Measurements from ENCODE around the gene RASL10A. TPM values are rescaled to one million over a fixed set of nuclear protein-coding genes. Genes with fewer than 3 reads are reported as not detected.

The RASL10A gene
- total RNA-seq, 1 donor from 2014 or later: 2.2 TPM

DNA sequence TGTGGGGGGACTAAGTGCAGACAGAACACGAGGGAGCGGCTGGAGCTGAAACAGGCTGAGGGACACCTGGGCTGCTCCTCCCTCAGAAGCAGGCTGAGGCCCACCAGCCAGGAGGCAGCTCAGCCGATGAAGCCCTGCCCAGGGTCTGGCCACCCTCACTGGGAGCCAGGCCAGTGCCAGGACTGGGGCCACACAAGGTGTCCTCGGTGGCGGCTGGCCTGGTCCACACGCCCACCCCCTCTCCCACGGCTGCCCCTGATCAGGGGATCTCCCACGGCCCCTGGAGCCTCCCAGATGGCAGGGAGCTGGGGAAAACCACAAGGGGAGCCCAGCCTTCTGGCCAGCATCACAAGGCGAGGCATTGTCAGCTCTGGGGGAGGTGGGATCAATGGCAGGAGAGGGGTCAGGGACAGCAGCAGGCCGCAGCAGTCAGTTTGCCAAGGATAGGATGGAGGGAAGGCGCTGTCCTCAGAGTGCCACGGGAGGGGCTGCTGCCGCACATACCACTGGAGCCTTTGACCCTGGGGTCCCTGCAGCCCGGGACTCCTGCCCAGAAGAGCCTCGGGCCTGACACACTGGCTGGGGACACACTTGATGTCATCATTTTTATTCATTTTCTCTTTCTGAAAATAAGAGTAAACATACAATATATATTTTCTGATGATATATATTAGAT lies 11.7 kb upstream of the RASL10A start:
- no peak for DNase-seq (ENCODE audit: low spot score)
- intact Hi-C loops (cut with DNase I): no loop called here

DNA sequence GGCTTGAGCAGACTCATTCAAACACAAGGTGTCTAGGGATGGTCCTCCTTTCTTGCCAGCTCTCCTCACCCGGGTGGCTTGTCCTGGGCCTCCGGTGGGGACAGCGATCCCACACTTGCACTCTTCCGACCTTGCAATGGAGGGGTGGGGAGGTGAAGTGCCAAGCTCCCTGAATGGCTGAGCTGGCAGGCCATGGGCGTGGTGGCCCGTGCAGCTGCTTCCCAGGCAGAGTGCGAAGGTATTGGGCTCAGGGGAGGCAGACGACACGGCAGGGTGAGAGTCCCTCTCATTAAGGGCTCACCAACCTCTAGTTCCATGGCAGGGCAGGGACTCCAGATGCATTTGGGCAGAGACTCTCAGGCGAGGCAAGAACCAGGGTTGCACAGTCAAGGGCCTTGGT lies 11.0 kb upstream of the RASL10A start:
- intact Hi-C loops (cut with DNase I): no loop called here
- ATAC-seq (no peak), DNase-seq (ENCODE audit: low spot score) (no peak)

More for the DNA sequence above, 11.7 kb upstream of the RASL10A start:
- ATAC-seq: peak; percentile 9

DNA sequence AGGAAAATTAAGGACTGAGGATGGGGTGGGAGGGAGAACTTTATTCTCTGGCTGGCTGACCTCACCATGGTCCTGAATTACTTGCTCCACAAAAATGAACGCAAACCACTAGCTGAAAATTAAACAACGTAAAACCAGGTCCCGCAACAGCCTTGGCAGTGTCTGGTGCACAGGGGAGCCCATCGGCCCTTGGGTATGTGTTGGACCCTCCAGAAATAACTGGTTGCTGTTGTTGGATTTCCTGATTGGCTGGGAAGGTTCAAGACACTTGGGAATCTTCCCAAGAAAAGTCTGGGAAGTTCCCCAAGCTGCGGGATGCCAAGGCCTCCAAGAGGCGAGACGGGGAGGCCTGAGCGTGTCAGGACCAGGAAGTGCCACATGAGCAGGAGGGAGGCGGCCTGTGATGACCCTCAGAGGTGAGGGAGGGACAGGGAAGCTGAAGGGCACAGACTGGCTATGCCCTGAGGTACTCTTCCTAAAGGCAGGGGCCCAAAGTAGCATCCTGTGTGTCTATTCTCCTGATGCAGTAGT lies 10.4 kb upstream of the RASL10A start:
- intact Hi-C loops (cut with DNase I): no loop called here
- ATAC-seq (no peak), DNase-seq (ENCODE audit: low spot score) (no peak)

DNA sequence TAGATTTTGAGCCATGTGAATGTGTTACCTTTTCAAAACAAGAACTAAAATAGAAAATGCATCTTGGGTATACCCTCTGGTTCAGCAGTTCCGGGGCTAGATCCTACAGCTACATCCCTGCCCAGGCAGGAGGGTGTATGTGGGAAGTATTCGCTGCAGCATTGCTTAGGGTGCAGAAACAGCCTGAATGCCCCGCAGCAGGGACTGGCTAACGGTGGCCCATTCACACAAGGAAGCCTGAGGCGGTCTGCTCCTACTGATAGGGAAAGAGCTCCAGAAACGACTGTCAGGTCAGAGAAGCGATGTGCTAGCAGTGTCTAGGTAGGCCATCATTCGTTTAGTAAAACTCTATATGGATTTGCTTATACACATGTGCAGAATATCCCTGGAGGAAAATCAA lies 9.9 kb upstream of the RASL10A start:
- ATAC-seq (no peak), DNase-seq (ENCODE audit: low spot score) (no peak)
- intact Hi-C loops (cut with DNase I): no loop called here

DNA sequence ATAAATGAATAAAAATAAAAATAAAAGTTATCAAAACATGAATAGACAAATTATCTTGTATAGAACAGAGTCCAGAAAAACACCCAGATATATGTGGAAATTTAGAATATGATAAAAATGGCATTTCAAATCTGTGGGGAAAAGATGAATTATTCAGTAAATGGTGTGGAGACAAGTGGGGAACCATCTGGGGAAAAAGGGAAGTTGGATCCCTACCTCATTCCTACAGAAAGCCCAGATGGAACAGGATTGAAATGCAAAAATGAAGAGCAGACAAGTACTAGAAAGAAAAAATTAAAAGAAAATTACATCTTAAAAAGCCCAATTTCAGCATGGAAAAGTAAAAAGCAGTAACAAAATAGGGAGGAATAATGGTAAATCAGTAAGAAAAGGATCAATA lies 8.1 kb upstream of the RASL10A start:
- ATAC-seq (no peak), DNase-seq (ENCODE audit: low spot score) (no peak)
- intact Hi-C loops (cut with DNase I): no loop called here

DNA sequence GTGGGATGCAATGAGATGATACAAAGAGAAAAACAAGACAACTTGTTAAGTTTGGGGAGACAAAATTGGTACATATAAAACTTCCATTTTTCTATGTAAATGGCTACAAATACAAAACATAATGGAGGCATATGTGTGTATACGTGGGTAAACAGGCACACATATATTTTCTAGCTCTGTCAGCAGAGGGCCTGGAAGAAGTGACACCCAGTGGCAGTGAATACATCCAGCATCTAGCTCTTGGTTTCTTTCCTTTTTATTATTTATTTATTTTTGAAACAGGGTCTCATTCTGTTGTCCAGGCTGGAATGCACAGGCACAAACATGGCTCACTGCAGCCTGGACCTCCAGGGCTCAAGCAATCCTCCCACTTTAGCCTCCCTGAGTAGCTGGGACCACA lies 5.0 kb upstream of the RASL10A start:
- DNase-seq (ENCODE audit: low spot score) (no peak), ATAC-seq (no peak)
- intact Hi-C loops (cut with DNase I): no loop called here

DNA sequence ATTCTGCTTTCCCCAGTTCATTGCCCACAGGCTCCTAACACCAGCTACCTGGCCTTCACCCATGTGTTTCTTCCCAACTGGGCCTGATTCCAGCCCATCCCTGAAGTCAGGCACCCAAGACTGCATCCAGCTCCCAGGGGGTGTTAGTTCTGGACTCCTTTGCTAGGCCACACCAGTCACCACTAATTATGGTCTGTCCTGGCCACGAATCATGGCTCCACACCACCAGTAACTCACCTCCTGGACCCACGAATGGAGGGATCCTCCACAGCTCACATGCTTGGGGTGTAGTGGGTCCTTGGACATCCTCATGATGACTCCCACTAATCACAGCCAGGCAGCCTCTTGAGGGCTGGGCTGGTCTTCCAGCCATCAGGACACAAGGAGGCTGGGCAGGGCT lies 3.6 kb upstream of the RASL10A start:
- DNase-seq (ENCODE audit: low spot score) (no peak), ATAC-seq (peak; percentile 21)
- intact Hi-C loops (cut with DNase I): no loop called here

DNA sequence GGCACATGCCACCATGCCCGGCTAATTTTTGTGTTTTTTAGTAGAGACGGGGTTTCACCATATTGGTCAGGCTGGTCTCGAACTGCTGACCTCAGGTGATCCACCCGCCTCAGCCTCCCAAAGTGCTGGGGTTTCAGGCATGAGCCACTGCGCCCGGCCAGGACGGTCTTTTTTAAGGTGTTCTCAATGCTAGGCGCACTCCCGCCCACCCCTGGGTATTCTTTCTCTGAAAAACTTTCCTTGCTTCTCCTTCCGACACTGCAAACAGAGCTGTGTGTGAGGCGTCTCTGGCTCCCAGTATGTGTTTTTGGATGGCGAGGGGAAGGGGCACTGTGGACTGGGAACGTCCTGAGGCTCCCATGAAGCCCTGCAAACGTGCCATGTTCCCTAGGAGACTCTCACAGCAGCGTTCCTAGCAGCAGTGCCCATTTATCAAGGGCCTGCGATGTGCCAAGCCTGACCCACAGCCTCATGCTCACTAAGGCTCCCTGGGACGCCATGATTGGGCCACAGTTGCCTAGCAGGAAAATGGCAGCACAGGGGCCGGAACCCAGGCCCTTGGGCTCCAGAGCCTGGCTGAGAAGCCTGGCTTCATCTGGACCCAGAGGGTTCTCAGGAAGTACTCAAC lies 2.4 kb upstream of the RASL10A start:
- no peak for ATAC-seq
- intact Hi-C loops (cut with DNase I): no loop called here
- DNase-seq (ENCODE audit: low spot score): no peak

DNA sequence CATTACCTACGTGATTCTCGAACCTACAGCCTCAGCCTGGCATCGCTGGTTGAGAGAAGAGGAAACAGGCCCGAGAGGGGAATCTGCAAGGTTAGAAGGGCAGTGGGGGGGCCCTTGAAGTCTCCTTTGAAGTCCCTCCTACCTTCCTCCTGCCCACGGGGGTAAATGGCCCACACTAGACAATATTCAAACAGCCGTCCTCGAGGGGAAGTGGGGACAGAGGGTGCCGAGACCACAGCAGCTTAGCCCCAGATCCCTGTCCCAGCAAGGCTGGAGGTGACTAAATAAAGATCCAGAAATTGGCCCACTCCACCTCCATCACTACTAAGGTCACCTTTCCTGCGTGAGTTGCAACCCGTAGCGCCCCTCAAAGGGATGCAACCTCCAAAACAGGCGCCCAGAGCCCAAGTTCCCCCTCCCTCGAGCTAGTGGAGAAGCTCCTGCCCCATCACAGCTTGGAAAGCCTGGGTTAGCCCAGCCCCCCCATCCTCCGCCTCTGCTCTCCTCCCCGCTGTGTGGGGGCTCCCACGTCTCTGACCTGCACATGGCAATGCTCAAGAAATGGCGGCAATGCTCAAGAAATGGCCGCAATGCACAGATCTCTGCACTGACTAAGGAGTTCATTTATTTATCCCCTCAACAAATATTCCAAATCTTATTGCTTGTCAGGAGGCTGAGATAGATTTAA lies 788 bp upstream of the RASL10A start:
- no peak for DNase-seq (ENCODE audit: low spot score)
- intact Hi-C loops (cut with DNase I): no loop called here
- ATAC-seq: no peak

DNA sequence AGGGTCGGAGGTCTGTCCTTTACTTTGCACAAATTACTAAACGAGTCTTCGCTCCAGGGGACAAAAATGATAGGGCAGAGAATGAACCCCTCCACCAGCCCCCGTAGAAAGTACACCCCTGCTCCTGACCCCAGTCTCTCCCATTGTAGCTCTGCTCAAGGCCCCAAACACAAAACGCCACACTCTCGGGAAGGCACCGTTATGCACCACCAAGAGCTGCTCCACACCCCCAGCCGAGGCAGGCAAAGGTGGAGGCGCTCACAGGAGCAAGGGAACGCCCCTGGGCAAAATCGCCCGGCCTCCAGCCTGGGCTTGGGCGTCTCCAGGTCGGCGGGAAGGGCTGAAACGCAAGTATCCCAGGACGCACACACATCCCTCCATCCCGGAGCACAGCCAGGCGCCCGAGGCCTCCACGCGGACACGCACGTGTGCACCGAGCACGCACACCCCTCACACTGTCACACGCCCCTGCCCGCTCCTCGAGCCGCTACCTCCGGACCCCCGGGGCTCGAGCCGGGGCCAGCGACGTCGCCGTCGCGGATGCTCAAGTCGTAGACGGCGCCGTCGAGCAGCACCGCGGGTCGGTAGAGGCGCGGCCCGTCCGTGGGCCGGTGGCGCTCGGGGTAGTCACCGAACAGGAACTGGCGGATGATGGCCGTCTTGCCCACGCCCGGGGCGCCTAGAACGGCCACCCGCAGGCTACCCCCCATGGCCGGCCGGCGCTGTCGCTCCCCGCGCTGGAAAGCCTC lies 786 bp downstream of the RASL10A start:
- ATAC-seq (no peak), DNase-seq (ENCODE audit: low spot score) (peak; percentile 55)
- intact Hi-C loops (cut with DNase I): no loop called here

DNA sequence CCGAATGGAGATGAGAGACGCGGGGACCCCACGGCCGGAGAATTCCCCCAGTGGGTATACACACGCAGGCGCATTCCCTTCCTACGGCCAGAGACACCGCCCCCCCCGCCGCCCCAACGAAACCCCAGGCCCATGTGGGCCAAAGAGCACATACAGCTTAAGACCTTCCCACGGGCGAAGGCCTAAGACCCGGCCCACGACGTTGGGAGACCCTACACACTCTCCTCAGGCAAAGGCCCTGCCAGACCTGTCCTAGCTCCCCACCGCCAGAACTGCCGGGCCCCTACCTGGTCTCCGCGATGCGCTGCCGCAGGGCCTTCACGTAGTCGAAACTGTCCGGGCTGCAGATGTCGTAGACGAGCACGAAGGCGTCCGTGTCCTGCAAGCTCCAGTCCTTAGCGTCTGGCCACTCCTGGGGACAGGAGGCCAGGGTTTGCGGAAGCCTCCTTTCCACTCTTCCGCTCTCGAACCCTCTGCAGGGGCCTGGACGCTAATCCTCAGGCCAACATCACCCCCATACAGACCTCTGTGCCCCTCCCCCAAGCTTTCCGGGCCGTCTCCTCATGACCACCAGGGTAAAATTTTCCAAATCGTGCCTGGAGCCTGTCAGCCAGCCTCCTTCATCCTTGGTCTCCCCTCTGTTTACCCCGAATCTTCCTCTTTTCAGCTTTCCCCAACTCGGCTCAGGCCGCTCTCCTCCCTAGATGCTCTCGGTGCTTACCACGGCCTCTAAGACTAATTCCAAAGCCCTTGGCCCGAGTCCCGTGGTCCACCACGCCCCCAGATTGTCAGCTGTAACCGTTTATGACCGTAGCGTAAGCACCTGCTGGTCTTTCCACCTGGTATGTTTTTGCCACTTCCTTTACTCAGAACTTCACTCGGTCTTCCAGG lies 1.7 kb downstream of the RASL10A start:
- intact Hi-C loops (cut with DNase I): no loop called here
- ATAC-seq: no peak
- peak; percentile 63 for DNase-seq (ENCODE audit: low spot score)

DNA sequence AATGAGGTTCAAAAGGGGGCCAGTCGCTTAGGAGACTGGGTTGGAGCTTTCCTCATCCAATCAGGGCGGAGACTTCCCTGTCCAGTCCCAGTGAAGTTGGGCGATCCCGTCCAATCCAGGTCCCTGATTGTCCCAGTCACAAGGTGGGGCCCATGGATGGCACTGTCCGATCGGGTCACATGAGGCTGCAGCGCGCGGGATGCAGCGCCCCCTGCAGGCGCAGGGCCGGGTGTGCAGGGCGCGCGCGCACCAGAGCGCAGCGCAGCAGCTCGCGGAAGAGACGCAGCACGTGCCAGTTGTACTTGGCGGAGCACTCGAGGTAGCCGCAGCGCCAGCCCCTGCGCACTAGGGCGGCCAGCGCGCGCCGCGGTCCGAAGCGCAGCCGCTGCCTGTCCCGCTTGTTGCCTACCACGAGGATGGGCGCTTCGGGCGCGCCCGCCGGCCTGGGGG lies 2.3 kb downstream of the RASL10A start:
- intact Hi-C loops (cut with DNase I): no loop called here
- peak; percentile 59 for DNase-seq (ENCODE audit: low spot score)

DNA sequence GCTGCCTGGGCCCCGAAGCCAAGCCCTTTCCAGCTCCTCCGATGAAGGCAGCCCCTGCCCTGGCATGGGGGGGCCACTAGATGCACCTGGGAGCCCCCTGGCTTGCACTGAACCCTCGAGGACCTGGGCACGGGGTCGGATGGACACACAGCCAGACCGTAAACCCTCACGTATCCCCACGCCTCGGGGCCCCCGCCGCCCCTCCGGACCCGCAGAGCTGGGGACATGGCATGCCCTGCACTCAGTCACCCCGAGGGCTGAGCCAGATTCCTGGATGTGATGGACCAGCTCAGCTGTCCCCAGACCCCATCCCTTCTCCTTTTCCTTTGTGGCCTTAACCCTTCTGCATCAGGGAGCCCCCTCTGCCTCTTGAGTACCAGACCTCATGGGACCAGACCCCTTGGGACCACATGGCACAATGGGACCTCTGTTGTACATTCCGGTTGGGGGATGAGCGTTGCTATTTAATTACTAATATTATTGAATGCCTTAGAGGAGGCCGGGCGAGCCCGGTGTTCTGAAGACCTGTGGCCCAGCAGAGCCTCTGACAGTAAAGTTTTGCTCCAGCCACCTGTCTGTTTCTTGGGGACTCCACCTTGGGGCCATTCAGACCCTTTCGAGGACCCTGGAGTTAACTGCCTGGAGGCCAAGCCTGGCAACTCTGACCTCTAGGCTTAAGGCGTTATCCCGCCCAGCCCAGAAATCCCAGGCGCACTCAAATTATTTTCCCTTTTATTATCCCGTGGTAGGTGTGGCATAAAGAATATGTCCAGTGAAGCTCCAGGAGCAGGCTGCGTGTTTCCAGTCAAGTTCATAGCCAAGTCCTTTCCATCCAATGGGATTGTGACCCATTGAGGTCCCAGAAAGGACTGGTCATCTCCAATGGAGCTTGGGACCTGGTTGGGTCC lies 3.0 kb downstream of the RASL10A start:
- intact Hi-C loops (cut with DNase I): no loop called here
- ATAC-seq (no peak), DNase-seq (ENCODE audit: low spot score) (peak; percentile 66)

More for the DNA sequence above, 2.3 kb downstream of the RASL10A start:
- ATAC-seq: no peak

DNA sequence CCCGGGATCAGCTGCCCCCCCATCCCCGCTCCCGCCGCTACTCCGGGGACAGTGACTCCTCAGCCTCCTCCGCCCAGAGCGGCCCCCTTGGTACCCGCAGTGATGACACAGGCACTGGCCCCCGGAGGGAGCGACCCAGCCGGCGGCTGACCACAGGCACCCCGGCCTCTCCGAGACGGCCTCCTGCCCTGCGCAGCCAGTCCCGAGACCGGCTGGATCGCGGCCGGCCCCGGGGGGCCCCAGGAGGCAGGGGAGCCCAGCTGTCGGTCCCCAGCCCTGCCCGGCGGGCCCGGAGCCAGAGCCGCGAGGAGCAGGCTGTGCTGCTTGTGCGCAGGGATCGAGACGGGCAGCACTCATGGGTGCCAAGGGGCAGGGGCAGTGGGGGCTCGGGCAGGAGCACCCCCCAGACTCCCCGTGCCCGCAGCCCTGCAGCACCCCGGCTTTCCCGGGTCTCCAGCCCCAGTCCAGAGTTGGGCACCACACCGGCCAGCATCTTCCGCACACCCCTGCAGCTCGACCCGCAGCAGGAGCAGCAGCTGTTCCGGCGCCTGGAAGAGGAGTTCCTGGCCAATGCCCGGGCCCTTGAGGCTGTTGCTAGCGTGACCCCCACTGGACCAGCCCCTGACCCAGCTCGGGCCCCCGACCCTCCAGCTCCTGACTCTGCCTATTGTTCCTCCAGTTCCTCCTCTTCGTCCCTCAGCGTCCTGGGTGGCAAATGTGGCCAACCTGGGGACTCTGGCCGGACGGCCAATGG lies 3.9 kb downstream of the RASL10A start:
- DNase-seq (ENCODE audit: low spot score): peak; percentile 73
- intact Hi-C loops (cut with DNase I): no loop called here

DNA sequence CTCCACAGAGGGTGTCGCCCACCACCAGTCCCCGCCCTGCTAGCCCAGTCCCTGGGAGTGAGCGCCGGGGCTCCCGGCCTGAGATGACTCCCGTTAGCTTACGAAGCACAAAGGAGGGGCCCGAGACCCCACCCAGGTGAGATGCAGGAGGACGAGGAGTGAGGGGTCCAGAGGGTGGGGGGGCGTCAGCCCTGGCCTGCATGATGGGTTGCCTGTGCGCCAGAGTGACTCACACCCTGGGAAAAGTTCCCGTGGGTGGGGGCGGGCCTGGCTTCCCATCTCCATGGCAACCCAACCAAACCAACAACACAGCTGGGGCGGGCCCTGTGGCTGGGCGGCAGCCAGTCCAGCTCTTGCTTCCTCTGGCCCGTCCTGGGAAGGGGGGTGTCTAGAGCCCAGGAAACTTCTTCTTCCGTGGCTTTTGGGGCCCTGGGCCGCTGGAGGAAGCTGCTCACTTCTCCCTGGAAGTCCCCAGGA lies 4.6 kb downstream of the RASL10A start:
- intact Hi-C loops (cut with DNase I): no loop called here
- ATAC-seq (peak; percentile 91), DNase-seq (ENCODE audit: low spot score) (peak; percentile 98)

More for the DNA sequence above, 3.9 kb downstream of the RASL10A start:
- ATAC-seq: peak; percentile 0

DNA sequence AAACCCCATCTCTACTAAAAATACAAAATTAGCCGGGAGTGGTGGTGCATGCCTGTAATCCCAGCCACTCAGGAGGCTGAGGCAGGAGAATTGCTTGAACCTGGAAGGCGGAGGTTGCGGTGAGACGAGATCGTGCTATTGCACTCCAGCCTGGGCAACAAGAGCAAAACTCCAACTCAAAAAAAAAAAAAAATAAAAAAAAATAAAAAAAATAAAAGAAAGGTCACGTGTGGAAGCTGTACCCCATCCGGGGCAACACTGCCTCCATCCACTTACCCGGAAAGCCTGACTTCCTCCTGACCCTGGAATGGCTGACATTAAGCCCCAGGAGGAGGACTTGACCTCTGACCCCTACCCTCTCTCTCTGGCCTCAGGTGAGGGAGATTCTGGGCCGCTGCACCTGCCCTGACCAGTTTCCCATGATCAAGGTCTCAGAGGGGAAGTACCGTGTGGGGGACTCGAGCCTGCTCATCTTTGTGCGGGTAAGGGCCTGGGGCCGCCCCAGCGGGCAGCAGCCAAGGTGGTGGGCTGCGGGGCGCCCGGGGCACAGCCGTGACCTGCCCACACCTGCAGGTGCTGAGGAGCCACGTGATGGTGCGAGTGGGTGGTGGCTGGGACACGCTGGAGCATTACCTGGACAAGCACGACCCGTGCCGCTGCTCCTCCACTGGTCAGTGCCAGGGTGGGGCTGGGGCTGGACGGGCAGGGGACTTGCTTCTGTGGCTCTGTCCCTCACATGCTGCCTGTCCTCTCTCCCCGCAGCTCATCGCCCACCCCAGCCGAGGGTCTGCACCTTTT lies 5.2 kb downstream of the RASL10A start:
- ATAC-seq: peak; percentile 11

More for the DNA sequence above, 5.2 kb downstream of the RASL10A start:
- intact Hi-C loops (cut with DNase I): no loop called here
- DNase-seq (ENCODE audit: low spot score): no peak
